ENCODE measurements around the gene ASPN.

ASPN gene

DNA sequence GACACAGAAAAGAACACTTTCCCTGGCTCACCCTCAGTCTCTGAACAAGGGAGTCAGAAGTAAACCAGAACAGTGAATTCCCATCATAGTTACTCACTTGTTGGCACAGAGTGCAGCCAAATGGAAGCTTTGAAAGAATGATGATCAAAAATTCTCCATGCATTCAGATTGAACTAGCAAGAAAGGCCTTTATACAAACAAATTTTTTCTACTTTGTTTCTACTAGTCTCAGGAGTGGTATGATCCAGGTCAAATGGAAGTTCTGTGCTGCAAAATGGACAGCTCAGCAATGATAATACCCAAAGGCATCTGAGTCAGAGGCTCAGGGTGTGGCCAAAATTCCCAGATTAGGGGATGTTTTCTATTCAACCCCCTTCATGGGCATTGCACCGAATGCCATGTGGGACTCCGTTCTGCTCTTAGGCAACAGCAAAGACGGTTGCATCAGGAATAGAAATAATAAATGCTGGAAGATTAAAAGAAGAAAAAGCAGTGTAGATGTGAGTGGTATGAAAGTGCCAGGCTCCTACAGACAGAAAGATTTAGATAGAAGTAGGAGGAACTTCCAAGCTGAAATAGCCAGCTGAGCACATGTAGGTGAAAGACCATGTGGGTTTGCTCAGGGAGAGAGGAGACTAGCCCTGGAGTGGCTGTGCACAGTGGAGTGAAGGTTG is 24.0 kb upstream of the ASPN start:
- no peak for DNase-seq (ENCODE audit: low read depth in 2 of 3, low spot score in 2 of 3)

DNA sequence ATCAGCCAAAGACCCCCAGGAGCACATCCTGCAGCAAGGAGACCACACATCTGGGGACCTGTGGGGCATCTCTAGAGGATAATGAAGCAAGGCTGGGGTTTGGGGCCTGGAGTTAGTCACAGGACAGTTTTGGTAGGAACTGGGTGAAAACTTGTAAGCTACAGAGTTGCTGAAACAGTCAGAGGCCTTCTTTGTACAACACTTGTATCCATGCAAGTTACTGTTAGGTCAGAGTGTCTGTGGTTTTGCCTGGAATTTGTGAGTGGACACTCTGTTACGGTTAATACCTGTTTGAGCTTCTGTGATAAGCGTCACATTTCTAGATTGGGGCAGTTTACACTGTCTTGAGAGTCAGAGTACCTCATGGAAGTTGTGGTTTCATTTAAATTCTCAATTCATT is 22.6 kb upstream of the ASPN start:
- DNase-seq (ENCODE audit: low read depth in 2 of 3, low spot score in 2 of 3): no peak

DNA sequence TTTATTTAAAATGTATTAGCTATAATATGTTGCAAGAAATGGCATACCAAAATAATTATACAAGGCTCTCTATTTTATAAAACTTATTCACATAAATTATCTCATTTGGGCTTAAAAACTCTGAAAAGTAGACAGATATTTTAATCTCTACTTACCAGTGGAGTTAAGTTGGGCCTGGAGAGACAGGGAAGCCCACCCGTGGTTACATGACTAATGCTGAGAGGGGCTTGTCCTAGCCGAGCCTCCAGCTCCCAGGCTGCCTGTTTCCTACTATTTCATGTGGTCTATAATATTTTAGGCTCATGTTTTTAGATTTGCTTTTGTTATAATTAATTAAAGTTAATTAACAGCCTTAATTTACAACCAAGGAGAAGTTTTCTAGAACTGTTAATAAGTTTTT is 20.9 kb upstream of the ASPN start:
- DNase-seq (ENCODE audit: low read depth in 2 of 3, low spot score in 2 of 3): no peak

DNA sequence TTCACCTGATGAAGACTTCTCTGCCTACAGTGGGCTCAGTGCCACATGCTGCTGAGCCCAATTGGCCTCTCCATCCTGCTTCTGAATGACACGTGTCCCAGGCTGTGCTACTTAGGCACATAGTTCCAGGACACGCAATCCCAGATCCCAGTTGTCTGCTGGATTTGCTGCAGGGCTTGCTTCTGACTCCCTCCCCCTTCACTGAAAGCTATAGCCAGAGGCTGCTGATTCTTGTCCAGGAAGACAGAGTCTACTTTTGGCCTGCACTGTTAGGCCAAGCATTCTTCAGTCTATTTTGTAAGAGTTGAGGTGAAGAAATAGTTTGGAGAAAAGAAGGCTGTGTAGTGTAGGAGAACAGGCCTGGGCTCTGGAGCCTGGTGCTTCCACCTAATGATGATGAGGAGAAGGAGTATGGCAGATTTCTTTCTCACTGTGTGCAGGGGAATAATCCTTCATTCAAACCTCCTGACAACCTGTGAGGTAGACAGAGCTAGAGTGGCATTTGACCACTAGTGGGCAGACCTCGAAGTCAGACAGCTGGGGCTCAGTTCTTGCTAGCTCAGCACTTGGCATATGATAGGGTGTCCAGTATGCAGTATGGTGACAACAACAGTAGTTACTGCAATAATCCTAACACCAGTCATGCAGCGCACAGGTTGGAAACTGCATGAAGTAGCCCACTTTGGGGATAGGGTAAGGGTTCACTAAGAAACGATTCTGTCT is 19.5 kb upstream of the ASPN start:
- no peak for DNase-seq (ENCODE audit: low read depth in 2 of 3, low spot score in 2 of 3)

DNA sequence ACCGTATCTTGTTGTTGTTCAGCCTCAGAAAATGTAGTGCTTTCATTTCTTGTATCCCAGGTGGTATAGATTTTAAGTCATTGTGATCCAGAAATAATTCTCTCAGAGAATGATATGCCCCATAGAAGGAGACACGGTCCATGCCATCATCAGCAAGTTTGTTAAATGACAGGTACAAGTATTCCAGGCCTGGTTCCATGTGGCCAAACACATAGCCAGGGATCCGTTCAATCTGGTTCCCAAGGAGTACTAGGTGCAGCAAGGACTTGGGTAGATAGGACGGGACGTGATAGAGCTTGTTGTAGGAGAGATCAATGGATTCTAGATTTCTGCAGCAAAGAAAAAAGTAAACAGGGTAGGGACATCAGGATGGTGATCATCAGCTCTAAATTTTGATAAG is 18.4 kb upstream of the ASPN start:
- no peak for DNase-seq (ENCODE audit: low read depth in 2 of 3, low spot score in 2 of 3)

DNA sequence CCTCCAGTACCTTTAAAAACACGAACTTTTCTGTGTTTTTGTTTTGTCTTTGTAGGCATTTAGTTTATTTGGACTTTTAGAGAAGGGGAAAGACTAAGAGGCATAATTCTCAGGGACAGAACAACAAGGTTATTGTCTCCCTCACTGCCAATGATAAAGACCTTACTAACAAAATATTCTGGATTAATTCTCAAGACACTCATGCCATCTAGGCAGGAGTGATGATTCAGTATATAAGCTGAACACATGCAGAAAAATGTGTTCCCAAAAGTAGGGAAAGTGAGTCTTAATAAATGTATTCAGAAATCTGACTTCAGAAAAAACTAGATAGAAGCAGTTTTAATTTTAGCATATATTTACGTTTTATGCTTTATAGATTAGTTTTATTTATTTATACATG is 17.4 kb upstream of the ASPN start:
- DNase-seq (ENCODE audit: low read depth in 2 of 3, low spot score in 2 of 3): no peak

DNA sequence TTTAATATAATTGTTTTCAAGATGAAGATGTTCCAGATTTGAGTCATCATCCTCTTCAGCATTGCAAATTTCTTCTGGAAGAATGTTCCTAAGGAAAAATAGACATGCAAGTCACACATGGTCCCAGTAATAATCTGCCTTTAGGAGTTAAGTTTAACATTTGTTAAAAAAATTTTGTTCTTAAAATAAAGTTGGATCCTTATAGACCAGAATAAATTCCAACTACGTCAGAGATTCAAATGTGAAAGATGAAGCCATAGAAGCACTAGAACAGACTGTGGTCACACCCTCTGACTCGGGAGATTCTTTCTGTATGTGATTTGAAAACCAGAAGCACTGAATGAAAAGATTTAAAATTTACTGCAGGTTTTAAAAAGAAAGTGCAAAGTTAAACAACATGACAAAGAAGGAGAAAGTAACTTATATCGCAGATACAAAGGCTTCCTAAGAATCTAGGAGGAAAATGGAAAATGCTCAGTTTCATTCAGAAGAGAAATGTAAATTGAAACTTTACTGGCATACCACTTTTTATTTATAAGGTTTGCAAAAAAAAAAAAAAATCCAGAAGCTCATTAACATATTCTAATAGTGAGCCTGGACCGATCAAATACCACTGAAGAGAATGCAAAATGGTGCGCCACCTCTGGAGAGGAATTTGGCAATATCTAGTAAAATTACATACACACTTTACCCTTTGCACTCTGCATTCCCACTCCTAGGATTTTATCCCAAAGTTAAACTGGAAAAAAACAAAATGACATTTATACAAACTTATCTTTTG is 14.3 kb upstream of the ASPN start:
- DNase-seq (ENCODE audit: low read depth in 2 of 3, low spot score in 2 of 3): no peak

DNA sequence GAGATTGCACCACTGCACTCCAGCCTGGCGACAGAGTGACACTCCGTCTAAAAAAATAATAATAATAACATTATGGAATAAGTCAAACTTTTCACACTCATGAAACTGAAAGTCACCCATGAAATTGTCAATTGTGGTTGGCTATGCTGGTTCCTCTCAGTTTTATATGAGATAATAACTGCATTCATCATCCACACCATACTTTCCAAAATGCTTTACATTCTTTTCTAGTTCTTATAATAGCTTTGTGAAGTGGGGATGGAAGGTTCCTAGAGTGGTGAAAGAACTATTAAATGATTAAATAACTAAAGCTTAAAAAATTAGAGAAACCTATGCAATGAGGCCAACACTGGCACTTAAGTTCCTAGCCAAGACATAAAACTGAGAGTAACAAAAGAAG is 12.6 kb upstream of the ASPN start:
- no peak for DNase-seq (ENCODE audit: low read depth in 2 of 3, low spot score in 2 of 3)

DNA sequence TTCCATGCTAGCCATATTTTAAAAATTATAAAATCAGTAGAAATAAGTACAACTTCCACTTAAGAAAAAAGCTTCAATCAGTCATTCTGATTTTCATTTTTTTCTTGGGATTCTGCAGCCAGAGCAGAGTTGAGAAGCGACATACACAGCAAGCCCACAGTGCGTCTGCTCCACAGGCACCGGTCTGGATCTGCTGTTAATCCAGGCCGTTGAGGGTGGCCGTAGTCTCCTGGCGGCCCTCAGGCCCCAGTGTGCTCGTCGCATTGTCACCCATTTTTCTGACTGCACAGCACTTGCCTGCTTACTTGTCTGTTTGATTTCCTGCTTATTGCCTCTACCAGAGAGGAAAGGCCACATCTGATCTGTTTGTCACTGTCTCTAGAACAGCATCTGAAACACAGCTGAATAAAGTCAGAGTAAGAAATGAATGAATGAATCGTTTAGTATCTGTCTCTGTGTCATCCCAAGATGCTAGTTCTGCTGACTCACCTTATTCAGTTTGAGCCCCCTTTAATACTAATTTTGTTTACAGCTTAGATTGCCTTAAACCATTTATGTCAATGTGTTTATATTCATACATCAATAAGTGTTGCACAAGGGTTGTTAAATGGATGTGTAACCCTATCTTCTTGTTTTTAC is 11.6 kb upstream of the ASPN start:
- no peak for DNase-seq (ENCODE audit: low read depth in 2 of 3, low spot score in 2 of 3)

DNA sequence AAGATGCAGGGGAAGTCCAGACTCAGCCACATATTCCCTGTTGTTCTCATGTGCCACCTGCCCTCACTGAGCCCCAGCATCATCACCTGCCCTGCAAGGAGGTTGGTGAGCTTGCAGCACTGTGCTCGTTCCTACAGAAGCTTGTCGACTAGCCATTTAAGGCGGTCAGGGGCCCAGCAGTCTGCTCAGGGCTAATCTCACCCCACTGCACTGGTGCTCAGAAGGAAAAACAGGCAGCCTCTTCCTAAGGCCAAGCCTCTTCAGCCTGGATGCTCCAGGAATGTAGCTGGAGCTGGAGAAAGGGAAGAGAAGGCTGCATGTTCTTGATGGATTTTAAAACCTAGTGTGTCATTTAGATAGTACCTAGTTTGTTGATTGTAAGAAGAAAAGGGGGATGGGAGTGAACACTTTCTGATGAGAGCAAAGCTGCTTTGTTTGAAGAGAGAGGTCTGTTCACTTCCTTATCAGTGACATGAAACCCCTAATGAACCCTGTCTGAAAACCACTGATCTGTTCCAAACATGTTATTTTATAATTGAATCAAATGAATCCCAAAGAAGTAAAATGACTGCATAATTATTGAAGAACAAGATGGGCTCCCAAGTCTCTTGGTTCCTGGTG is 10.6 kb upstream of the ASPN start:
- no peak for DNase-seq (ENCODE audit: low read depth in 2 of 3, low spot score in 2 of 3)

DNA sequence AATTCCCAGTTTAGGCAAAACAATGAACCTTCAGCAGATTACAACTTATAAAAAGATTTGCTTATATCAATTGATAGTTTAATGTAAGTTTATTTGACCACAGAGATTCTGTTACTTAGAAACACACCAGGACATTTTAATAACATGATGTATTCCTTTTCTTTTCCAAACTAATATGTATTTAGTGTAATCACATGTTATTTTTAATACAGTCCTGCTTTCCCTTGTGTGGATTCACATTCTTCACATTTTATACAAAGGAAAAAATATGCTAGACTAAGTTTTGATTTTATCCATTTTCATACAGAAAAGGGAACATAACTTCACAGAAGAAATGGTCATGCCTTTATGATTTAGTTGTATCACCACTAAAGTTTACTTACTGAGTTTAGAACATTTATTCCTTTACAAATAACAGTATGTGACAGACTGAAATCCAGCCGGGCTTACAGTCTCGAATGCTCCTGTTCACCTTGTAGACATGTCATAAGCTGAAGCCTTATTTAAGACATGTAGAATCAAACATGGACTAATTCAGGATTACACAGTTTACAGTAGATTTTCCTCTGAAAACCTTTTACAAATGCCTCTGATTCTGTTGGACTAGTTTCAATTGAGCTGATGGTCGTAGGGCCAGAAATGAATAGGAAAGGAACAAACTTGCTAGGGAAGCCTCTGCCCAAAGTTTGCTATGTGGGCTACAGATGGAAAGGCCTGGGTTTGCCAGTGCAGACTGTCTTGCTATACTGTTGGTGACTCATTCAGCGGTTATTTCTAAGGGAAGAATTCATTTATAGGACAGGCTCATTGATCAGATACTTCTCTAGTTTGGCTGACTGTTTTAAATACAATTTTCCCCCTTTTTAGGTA is 6.6 kb upstream of the ASPN start:
- no peak for DNase-seq (ENCODE audit: low read depth in 2 of 3, low spot score in 2 of 3)

DNA sequence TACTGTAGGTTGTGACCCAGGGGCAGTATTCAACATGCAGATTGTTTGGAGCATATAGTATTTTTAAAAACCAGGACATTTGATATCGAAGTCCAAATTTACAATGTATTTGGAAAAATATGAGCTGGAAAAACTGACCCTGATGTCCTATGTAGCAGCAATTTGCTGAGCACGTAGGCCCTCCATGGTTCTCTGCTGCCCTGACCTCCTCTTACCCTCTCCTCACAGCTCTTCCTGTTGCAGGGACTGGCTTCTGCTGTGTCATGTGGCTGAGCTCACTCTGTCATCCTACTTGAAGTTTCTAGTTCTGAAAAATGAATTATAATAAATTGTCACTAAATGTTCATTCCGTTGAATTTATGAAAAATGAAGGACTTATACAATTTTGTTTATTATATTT is 4.1 kb upstream of the ASPN start:
- DNase-seq (ENCODE audit: low read depth in 2 of 3, low spot score in 2 of 3): no peak

DNA sequence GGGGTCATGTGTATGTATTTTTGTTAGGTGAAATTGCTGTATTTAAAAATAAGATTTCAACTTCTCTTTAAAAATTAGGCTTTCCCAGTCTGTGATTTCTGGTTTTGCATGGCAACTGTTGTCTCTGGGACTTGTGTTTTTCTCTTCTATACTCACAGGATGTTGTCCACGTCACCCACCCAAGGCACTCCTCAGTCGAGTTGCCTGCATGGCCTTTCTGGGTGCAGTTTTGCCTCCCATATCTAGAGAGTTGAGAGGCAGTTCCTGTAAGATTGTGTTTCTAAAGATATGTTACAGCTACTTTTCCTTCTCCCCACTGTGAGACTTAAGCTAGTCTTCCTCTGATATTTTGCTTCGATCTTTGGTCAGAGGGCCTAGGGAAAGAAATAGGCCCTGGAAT is 2.3 kb upstream of the ASPN start:
- no peak for DNase-seq (ENCODE audit: low read depth in 2 of 3, low spot score in 2 of 3)

DNA sequence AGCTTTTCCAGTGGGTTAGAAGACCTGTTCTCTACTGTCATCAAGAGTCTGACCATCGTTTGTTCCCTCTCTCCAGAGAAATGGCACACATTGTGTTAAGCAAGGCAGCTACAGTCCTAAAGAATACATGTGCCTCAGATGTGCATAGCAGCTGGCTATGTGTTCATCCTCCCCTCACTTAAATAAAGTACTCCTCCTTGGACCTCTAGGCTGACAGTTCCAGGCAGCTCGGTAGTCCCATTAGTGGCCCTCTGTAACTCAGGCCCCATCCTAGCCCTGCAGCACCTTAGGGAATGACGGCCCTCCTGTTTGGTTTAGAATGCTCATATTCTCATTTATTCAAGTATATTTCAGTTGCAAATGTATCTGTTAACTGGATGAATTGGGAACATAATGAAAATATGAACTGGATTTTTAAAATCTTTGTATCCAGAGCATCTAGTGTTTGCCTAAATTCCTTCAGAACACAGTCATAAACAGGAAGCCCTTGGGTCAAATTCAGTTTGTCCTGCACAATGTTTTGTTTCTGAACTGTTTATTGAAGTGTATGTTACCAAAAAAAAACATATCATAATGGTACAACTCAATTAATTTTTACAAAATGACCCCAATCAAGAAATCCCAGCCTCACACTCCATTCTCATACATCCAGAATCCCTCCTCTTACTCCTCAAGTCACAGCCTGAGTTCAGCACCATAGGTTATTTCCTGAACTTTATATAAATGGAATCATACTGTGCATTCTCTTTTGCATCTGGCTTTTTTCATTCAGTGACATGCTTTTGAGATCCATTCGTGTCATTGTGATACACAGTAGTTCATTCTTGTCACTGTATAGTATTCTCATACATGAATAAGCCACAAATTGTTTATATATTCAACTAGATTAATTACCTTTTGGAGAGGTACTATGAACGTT is 1.6 kb upstream of the ASPN start:
- no peak for DNase-seq (ENCODE audit: low read depth in 2 of 3, low spot score in 2 of 3)

DNA sequence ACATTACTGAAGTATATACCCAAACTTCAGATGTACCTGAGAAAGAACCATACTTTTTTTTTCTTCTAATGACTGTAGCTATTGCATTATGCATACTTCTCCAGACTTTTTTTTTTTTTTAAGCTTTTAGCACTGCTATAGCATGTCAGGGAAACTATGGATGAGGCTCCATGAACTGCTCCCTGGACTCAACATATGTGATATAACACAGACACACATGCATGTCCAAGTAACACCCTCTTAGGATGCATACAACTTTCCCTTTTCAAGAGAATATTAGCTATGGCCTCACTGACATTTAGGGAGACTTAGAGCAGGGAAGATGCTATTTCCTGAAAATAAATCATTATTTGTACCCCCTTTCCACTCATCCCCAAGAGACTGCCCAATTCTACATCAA is 499 bp upstream of the ASPN start:
- no peak for DNase-seq (ENCODE audit: low read depth in 2 of 3, low spot score in 2 of 3)

DNA sequence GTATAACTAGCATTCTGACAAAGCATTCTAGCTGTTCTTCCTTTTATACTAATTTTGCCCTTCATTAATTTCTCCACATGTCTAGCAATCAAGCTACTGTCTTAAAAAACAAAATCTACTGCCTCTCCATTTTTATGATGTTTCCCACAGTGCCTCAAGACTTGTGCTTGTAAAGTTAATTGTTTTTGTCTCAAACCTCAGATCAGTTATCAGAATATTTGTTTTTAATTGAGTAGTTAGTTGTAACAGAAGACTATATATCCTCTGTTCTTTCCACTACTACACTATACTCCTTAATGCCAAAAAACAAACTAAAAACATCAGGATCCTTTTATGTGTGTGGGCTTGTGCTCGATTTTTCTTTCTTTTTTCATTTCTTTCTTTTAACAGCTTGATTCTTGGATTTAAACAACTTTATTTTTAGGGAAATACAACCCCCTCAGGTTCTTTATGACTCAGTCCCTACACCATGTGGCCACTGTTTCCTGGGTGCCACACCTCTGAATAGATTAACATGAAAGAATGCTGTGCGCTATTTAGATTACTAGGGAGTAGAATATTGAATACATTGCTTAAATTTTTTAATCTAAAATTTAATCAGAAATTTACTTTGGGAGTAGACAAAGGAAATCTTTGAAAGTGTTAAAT is 1.2 kb downstream of the ASPN start:
- no peak for DNase-seq (ENCODE audit: low read depth in 2 of 3, low spot score in 2 of 3)

DNA sequence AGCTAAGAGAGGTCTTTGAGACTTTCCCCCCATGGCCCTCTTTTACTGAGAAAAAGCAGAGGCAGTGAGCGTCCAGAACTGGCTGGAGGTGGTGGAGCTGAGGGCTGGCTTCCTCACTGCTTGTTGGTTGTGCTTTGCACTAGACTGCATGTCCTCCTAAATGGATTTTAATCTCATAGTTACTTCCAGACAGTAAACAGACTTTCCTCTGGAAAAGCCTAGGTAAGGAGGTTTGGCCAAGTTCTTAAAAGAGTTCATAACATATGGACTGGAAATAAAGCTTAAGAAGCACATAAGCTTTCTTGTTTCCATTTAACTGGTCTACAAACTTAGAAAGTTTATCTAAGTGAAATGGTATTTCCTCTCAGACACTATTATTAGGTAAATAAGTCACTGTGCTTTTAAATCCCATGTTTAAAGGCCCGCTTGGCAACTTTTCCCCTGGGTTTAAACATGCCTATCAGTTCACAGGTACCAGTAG is 2.0 kb downstream of the ASPN start:
- no peak for DNase-seq (ENCODE audit: low read depth in 2 of 3, low spot score in 2 of 3)

DNA sequence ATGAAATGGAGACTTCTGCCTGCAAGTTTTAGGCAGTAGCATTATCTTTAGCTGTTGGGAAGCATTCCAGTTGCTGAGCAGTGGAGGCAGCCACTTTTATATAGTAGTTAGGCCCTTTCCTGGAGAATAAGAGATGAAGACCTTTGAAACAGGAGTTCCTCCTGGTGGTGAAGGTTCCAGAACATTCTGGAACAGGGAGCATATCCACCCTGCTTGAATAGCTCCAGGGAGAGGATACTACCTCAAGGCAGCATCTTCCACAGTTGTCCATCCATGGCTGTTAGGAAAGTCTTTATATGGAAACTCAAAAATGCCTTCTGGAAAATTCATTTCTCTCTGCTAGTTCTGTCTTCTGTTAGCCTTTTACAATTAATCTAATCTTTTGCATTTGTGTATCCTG is 3.0 kb downstream of the ASPN start:
- no peak for DNase-seq (ENCODE audit: low read depth in 2 of 3, low spot score in 2 of 3)

DNA sequence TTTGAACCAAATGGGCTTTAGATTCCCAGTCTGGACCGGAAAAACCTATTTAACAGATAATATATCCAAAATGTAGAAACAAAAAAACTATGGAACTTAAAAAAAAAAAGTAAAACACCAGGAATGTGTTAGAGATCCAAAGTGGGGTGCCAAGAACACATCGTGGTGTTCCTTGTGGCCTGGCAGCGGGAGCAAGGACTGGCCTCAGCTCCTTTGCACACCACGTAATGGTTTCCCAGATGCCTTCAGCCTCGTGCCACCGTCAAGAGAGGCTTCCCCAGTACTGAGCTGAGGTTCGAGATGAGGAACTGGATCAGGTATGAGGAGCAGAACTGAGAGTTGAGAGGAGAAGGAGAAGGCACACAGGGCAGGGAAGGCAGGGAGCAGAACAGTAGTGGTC is 3.5 kb downstream of the ASPN start:
- no peak for DNase-seq (ENCODE audit: low read depth in 2 of 3, low spot score in 2 of 3)
